Measurements from ENCODE around the gene MEIS1. TPM values are rescaled to one million over a fixed set of nuclear protein-coding genes. Genes with fewer than 3 reads are reported as not detected.

Gene MEIS1
- polyA plus RNA-seq, 1 donor (not counting 4 experiments of a cell fraction or from before 2014, with no cell fraction given): 3.1 TPM

DNA sequence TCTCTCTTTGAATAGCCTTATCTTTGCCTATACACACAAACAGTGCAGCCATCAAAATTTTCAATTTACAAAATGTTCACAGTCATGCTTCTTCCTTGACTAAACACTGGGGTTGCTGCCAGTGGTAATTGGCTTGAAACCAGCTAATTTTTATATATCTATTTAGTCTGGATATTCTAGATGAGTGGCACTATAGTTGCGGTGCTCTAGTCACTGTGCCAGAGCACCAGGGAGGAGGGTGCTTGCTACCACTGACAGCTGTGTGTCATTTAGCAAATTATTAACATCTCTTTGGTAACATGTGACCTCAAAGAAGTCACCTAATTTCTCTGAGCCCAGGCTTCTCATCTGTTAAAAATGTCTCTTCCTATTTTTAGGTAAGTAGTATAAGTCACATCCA is 130.4 kb downstream of the MEIS1 start:
- dilution Hi-C loops (cut with MboI; ENCODE audit: extremely low pct_ligation_motif_present, low sequenced_read_pairs): no loop called here
- no peak overlapping the region for H3K4me2 ChIP-seq (ENCODE audit: control insufficient read depth, extremely low read depth, insufficient read depth, low read depth, low read length)
- no peak for DNase-seq (ENCODE audit: low read depth, low spot score)

DNA sequence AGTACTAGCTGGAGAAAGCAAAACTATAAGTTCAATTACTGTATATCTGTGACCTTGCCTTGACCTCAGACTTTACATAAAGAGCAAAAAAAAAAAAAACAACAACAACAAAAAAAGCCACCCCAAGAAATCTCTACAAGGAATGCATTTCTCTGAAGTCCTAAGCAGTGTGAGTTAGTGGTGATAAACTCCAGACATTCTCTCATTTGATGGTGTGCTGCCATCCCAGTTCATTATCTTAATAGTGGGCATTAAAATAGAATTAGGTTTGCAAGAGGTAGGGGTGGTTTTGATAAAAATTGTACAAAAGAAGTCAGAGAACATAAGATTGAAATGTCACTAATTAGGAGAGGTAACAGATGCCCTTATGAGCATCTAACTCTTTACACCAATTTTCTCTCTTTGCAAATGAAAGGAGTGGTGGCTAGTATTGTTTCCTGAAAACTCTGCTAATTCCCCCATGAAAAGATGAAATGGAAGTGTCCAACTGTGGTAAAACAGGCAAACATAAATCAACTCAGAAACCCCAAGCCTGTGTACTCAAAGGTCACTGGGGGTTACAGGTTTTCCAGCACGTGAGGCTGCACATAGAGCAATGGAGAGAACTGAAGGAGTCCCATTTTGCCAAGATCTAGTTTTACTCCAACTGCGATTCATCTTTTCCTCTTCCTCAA is 131.9 kb downstream of the MEIS1 start:
- no peaks in the 10 kb centered on the region for H3K36me3 ChIP-seq (ENCODE audit: control insufficient read depth in 2 of 2, extremely low read depth in 1 of 2, insufficient read depth in 2 of 2, low read length in 2 of 2)
- H3K4me1 ChIP-seq (ENCODE audit: control insufficient read depth, extremely low read depth, insufficient read depth, low read length): no peaks in the 10 kb centered on the region
- no peak for FAIRE-seq
- no peaks in the 10 kb centered on the region for H3K9me1 ChIP-seq (ENCODE audit: control insufficient read depth, extremely low read depth, insufficient read depth, low read length)
- no peak overlapping the region for H3K4me2 ChIP-seq (ENCODE audit: control insufficient read depth, extremely low read depth, insufficient read depth, low read depth, low read length)
- no peaks in the 10 kb centered on the region for H4K20me1 ChIP-seq (ENCODE audit: control insufficient read depth, extremely low read depth, insufficient read depth, low read length)
- no peak overlapping the region for H3K9ac ChIP-seq (ENCODE audit: control insufficient read depth, extremely low read depth, insufficient read depth, low read length)
- dilution Hi-C loops (cut with MboI; ENCODE audit: extremely low pct_ligation_motif_present, low sequenced_read_pairs): no loop called here
- H3K27me3 ChIP-seq (ENCODE audit: control insufficient read depth, extremely low read depth, insufficient read depth, low read length): no peaks in the 10 kb centered on the region
- DNase-seq (ENCODE audit: low read depth, low spot score): no peak
- no peaks in the 10 kb centered on the region for H3K79me2 ChIP-seq (ENCODE audit: control insufficient read depth, insufficient read depth, low read length)
- no peak overlapping the region for H3K4me3 ChIP-seq (ENCODE audit: control insufficient read depth in 2 of 3, extremely low read depth in 1 of 3, insufficient read depth in 2 of 3, low read depth in 1 of 3, low read length in 3 of 3)
- no peak overlapping the region for H3K27ac ChIP-seq (ENCODE audit: control insufficient read depth, insufficient read depth, low read length)
- TF ChIP-seq, protein P1, sequence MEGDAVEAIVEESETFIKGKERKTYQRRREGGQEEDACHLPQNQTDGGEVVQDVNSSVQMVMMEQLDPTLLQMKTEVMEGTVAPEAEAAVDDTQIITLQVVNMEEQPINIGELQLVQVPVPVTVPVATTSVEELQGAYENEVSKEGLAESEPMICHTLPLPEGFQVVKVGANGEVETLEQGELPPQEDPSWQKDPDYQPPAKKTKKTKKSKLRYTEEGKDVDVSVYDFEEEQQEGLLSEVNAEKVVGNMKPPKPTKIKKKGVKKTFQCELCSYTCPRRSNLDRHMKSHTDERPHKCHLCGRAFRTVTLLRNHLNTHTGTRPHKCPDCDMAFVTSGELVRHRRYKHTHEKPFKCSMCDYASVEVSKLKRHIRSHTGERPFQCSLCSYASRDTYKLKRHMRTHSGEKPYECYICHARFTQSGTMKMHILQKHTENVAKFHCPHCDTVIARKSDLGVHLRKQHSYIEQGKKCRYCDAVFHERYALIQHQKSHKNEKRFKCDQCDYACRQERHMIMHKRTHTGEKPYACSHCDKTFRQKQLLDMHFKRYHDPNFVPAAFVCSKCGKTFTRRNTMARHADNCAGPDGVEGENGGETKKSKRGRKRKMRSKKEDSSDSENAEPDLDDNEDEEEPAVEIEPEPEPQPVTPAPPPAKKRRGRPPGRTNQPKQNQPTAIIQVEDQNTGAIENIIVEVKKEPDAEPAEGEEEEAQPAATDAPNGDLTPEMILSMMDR (optimal IDR thresholded peaks at IDR 0.05 in 1 of 3, IDR thresholded peaks at IDR 0.05 in 1 of 3, conservative IDR thresholded peaks at IDR 0.05 in 1 of 3; ENCODE audit: extremely low read depth in 1 of 3, insufficient read depth in 2 of 3, low read length in 3 of 3): no peak
- no peak for TF ChIP-seq EZH2 (IDR thresholded peaks at IDR 0.05; ENCODE audit: low read length)
- H3K9me3 ChIP-seq (ENCODE audit: control insufficient read depth, low read depth, low read length): no peaks in the 10 kb centered on the region
- H2AFZ ChIP-seq (ENCODE audit: control insufficient read depth, low read length): no peak overlapping the region

More for the DNA sequence above, 130.4 kb downstream of the MEIS1 start:
- no peak overlapping the region for H3K4me3 ChIP-seq (ENCODE audit: control insufficient read depth in 2 of 3, extremely low read depth in 1 of 3, insufficient read depth in 2 of 3, low read depth in 1 of 3, low read length in 3 of 3)
- no peak overlapping the region for H3K9ac ChIP-seq (ENCODE audit: control insufficient read depth, extremely low read depth, insufficient read depth, low read length)
- H3K9me1 ChIP-seq (ENCODE audit: control insufficient read depth, extremely low read depth, insufficient read depth, low read length): no peaks in the 10 kb centered on the region
- no peaks in the 10 kb centered on the region for H3K4me1 ChIP-seq (ENCODE audit: control insufficient read depth, extremely low read depth, insufficient read depth, low read length)
- no peak for FAIRE-seq
- H3K79me2 ChIP-seq (ENCODE audit: control insufficient read depth, insufficient read depth, low read length): no peaks in the 10 kb centered on the region
- no peaks in the 10 kb centered on the region for H3K36me3 ChIP-seq (ENCODE audit: control insufficient read depth in 2 of 2, extremely low read depth in 1 of 2, insufficient read depth in 2 of 2, low read length in 2 of 2)
- no peak overlapping the region for H2AFZ ChIP-seq (ENCODE audit: control insufficient read depth, low read length)
- no peaks in the 10 kb centered on the region for H4K20me1 ChIP-seq (ENCODE audit: control insufficient read depth, extremely low read depth, insufficient read depth, low read length)
- H3K27me3 ChIP-seq (ENCODE audit: control insufficient read depth, extremely low read depth, insufficient read depth, low read length): no peaks in the 10 kb centered on the region
- no peak for TF ChIP-seq EZH2 (IDR thresholded peaks at IDR 0.05; ENCODE audit: low read length)
- TF ChIP-seq, protein P1 (optimal IDR thresholded peaks at IDR 0.05 in 1 of 3, IDR thresholded peaks at IDR 0.05 in 1 of 3, conservative IDR thresholded peaks at IDR 0.05 in 1 of 3; ENCODE audit: extremely low read depth in 1 of 3, insufficient read depth in 2 of 3, low read length in 3 of 3): no peak
- no peak overlapping the region for H3K27ac ChIP-seq (ENCODE audit: control insufficient read depth, insufficient read depth, low read length)
- no peaks in the 10 kb centered on the region for H3K9me3 ChIP-seq (ENCODE audit: control insufficient read depth, low read depth, low read length)

Measured in keratinocyte (primary cell).